C4-2B (cell line): ENCODE results near the gene AFF3.

Source experiments
- CTCF ChIP-seq: fragments of 450-650 bp; conservative IDR thresholded peaks from 2 replicates; pipeline ENCODE4 v1.5.1; 2017; ENCODE audit warnings: mild to moderate bottlenecking
- ZFX ChIP-seq: fragments of 450-650 bp; IDR thresholded peaks from 2 replicates; pipeline ENCODE4 v1.6.1; 2017

- TF ChIP-seq CTCF, result no peak
- TF ChIP-seq ZFX, result no peak
Observed at GRCh38 chr2:99803846-99804245, 338.5 kb downstream of the AFF3 start.
